Activated naive CD4-positive, alpha-beta T cell treated with anti-CD3 and anti-CD28 coated beads, Interleukin-2, amount 10 ng/mL, durations not matched to agents 7 days and 5 days (primary cell): ENCODE data around the gene PHACTR1.
A peak's percentile ranks its signal among the peaks of the same experiment; 100 is the strongest.

ENCODE experiments used
- CTCF ChIA-PET: fragments of 350-600 bp; sonication (Branson Sonifier 250); formaldehyde crosslinking; loops from one replicate; lab custom pipeline; 2021; ENCODE audit warnings: antibody characterized with exemption; lab: Charles Lee
- DNase-seq: peaks from one replicate; pipeline ENCODE4 v3.0.0-alpha.2; 2020
- H3K27ac Mint-ChIP-seq: one replicate; pipeline ENCODE4 v1.8.0; 2021; ENCODE audit warnings: mild to moderate bottlenecking, moderate library complexity, mixed read lengths
- H3K27me3 Mint-ChIP-seq: one replicate; pipeline ENCODE4 v1.8.0; 2021; ENCODE audit warnings: mild to moderate bottlenecking, mixed read lengths
- H3K36me3 Mint-ChIP-seq: one replicate; pipeline ENCODE4 v1.8.0; 2021; ENCODE audit warnings: mixed read lengths
- H3K4me1 Mint-ChIP-seq: one replicate; pipeline ENCODE4 v1.8.0; 2021; ENCODE audit warnings: mixed read lengths
- H3K4me3 Mint-ChIP-seq: one replicate; pipeline ENCODE4 v1.8.0; 2021; ENCODE audit warnings: mild to moderate bottlenecking, moderate library complexity, mixed read lengths
- H3K9me3 Mint-ChIP-seq: one replicate; pipeline ENCODE4 v1.8.0; 2021; ENCODE audit warnings: mixed read lengths

PHACTR1 gene

DNA sequence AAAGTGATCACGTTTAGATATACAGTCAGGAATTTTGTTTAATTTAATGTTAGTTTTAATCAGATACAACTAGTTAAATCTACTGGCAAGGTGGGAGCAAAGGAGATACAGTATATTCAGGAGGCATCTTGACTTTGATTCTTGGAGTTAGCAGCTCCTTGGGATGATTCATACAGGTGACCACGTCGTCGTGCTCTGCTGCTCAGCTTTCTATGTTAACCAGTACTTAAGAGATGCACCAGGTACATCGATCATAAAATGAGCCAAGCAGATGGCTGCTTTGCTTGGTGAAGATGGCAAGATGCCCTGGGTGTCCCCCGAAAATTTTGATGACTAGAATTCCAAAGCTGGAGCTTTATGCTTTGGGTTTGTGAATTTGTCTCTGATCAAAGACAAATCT lies 547.1 kb downstream of the PHACTR1 start:
- peaks cover 3% of the 10 kb centered on the region for H3K4me1 Mint-ChIP-seq
- CTCF ChIA-PET: no interaction called here
- H3K9me3 Mint-ChIP-seq: peaks cover 4% of the 10 kb centered on the region
- no peak overlapping the region for H3K4me3 Mint-ChIP-seq
- no peak for DNase-seq
- peaks cover 9% of the 10 kb centered on the region for H3K27me3 Mint-ChIP-seq
- H3K27ac Mint-ChIP-seq: no peak overlapping the region
- H3K36me3 Mint-ChIP-seq: peaks cover 2% of the 10 kb centered on the region

DNA sequence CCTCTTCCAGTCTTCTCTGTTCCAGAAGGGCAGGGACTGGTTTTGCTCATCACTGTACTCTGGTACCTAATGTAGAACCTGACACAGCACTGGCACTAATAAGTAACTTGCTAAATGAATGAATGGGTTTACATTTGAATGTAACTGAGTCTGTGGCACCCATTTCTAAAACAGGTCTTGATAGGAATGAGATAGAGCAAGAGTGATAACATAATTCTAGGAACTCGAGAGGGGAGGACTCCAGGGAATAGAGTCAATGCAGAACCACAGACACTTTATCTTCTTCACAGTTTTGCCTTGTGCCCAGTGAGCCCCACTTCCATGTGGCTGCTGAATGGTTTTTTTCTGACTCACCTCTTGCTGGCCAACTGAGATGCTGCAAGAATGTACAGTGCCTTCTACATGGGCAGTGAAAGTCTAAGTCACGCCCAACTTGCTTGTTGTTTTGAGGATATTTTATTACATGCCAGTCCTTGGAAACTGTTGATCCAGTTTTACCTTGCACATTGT lies 550.6 kb downstream of the PHACTR1 start:
- CTCF ChIA-PET: no interaction called here
- Mint-ChIP-seq H3K9me3 (peaks cover 4% of the 10 kb centered on the region), H3K27me3 (peaks cover 8% of the 10 kb centered on the region), H3K27ac (no peak overlapping the region), H3K4me3 (no peak overlapping the region), H3K4me1 (no peaks in the 10 kb centered on the region), H3K36me3 (peaks cover 2% of the 10 kb centered on the region)
- DNase-seq: no peak

DNA sequence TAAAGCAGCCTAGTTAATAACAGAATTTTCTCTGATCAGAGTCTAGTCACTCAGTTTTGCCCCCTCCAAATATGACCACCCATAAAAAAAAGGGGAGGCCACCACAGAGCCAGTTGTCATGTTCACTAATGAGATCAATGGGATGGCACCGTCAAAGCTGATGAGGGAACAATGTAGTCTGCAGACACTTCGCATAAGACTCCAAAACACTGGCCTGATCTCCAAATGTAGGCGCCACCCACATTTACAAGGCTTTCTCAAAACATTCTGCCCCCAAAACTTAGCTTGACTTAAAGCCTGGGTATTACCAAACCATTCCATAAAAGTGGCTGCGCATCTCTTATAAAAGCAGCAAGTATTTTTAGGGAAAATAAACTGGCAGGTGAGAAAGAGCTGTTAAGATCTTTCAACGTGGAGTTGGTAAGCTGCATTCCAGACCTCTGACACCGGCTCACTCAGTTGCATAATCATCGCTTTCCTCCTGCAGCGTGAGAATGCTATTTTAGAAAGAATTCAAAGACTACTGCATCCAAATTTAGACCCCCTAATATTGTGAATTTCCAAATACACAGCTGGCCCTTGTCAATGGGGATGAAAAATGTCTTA lies 552.4 kb downstream of the PHACTR1 start:
- no peak for DNase-seq
- peaks cover 17% of the 10 kb centered on the region for H3K27me3 Mint-ChIP-seq
- H3K9me3 Mint-ChIP-seq: peaks cover 4% of the 10 kb centered on the region
- CTCF ChIA-PET: interaction anchor here (1.3 kb wide), 1 partner anchor 9 kb away, joined by 3 read pairs; no protein-coding TSS in a partner anchor
- no peak overlapping the region for H3K27ac Mint-ChIP-seq
- H3K4me3 Mint-ChIP-seq: no peak overlapping the region
- H3K36me3 Mint-ChIP-seq: peaks cover 2% of the 10 kb centered on the region
- peaks cover 10% of the 10 kb centered on the region for H3K4me1 Mint-ChIP-seq

DNA sequence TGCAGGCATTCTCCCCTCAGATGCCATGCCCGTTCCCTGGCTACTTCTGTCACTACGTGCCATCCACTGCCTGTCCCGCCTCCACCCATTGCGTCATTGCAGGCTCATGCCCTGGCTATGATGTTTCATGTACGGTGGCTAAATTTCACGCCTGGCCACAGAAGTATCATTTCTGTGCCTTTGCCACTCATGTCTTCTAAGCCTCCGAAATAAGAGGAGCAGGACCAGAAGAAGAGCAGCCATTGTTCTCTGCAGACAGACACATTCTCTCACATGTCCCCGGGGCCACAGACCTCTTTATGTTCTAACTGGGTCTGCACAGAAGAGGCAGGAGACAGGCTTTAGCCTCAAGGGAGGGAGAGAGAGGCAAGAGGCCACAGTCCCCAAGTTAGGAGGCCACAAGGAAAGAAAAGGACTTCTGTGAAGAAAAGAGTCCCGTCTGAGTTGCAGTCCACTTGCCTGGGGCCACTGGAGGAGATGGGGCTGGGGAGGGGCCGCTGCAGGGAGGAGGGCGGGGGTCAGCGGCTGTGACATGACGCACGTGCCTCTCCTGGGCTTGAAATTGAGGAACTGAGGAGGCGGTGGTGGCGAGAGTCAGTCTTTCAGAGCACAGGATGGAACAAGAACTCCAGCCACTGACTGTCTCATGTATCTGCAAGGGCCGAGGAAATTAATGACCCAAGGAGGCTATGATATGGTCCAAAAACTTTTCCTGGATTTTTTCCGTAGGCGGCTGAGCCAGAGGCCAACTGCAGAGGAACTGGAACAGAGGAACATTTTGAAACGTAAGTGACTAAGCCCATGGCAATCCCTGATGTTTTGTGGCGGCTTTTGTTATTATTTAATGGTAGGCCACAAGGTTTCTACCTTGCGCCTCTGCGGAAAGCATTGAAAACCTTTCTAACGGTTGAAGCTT lies 555.8 kb downstream of the PHACTR1 start:
- CTCF ChIA-PET: no interaction called here
- Mint-ChIP-seq H3K36me3 (no peaks in the 10 kb centered on the region), H3K27ac (no peak overlapping the region), H3K4me3 (no peak overlapping the region), H3K9me3 (no peaks in the 10 kb centered on the region), H3K27me3 (peaks cover 15% of the 10 kb centered on the region), H3K4me1 (peaks cover 17% of the 10 kb centered on the region)
- DNase-seq: no peak

DNA sequence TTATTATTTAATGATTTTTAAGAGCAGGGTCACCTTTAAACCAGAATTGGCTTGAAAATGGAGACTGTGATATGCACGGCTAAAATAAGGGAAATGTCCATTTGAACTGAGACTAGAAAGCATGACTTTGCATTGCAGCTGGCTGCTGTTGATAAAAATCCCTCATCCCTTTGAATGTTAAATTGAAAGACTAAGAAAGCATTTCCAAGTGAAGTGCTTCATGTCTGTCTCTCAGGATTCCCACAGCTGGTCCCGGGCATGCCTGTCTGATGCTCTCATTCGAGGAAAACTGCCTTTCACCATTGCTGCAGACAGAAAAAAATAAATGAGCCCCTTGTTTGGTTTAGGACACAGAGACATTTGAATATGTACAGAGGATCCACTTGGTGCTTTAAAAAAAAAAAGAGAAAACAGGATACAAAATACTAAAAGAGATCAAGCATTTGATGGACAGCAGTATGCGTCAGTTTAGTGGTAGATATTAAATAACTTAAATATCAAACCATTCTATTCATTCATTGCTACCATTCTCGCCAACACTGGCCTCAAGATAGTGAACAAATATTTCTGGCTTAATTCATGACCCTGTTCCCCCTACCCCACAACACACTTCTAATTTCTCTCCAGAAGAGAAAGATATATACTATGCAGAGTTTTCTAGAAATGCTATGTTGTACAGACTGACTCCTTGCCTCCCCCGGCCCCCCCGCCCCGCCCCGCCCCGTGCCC lies 556.8 kb downstream of the PHACTR1 start:
- H3K4me1 Mint-ChIP-seq: peaks cover 17% of the 10 kb centered on the region

DNA sequence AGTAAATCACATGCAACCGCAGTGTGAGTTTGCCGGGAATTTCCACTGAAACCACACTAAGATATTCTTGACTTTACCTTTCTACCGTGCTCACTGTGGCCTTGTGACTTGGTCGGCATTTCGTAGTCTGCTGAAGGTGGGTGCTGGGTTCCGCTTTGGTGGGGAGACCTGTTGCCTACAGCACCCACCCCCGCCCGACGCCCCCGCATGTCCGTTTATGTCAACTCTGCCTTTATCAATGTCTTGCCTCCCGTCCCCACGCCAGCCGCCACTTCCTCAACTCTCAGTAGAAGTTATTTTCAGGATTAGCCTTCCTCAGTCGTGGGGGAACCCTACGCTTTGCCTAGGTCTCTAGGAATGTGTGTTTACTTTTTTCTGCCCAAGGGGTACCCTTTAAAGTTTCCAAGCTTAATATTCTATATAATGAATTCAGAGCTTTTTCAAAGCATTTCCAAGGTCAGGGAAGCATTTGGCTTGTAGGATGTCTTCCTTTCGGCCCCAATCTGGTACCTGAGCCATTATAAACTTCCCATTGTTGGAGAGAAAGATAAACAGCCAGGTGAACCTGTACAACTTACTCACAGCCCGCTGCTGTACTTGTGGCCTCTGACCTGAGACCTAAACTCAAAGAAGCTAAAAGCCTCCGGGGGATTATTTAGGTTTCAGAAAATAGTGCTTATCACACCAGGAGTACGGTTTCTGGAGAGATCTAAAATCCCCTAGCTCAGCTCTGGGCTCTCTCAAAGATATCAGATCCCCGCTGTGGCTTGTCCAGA lies 557.6 kb downstream of the PHACTR1 start:
- H3K9me3 Mint-ChIP-seq: no peaks in the 10 kb centered on the region
- peak; percentile 49 for DNase-seq
- H3K27me3 Mint-ChIP-seq: peaks cover 15% of the 10 kb centered on the region
- H3K36me3 Mint-ChIP-seq: no peaks in the 10 kb centered on the region
- CTCF ChIA-PET: no interaction called here
- H3K27ac Mint-ChIP-seq: no peak overlapping the region
- no peak overlapping the region for H3K4me3 Mint-ChIP-seq
- peaks cover 17% of the 10 kb centered on the region for H3K4me1 Mint-ChIP-seq

More for the DNA sequence above, 556.8 kb downstream of the PHACTR1 start:
- Mint-ChIP-seq H3K36me3 (no peaks in the 10 kb centered on the region), H3K27me3 (peaks cover 15% of the 10 kb centered on the region), H3K9me3 (no peaks in the 10 kb centered on the region), H3K4me3 (no peak overlapping the region), H3K27ac (no peak overlapping the region)
- DNase-seq: no peak
- CTCF ChIA-PET: no interaction called here

DNA sequence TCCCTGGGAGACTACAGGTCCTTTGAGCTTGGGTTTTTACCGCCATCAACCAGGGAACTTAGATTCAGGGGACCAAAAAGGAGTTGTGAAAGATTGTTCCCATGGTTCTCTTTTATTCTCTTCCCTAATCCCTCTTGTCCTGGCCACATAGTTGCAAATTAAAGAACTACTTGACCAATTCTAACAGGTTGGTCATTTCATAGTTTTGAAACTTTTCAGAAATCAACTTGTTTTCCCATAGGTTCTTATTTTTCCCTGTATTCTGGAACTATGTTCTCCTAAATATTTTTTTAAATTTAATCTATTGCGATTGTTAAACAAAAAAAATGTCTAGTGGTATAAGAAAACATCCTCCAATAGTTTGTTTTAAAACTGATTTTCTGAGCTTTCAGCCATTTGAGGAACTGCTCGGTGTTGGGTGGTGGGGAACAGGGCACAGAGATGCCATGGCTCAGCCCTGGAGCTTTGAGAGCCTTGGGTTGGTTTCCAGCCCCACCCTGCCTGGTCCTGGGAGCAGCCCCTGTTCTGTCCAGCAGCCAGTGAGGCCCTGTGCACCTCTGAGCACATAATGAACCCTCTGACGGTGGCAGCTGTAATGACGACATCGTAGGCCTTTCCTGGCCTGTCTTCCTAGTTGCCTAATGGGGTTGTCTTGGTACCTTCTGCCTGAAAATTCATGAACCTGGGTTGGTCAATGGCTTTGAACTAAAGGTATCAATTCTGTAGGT lies 558.3 kb downstream of the PHACTR1 start:
- Mint-ChIP-seq H3K27me3 (peaks cover 15% of the 10 kb centered on the region), H3K4me3 (no peak overlapping the region), H3K27ac (peak overlapping the region; percentile 42)

DNA sequence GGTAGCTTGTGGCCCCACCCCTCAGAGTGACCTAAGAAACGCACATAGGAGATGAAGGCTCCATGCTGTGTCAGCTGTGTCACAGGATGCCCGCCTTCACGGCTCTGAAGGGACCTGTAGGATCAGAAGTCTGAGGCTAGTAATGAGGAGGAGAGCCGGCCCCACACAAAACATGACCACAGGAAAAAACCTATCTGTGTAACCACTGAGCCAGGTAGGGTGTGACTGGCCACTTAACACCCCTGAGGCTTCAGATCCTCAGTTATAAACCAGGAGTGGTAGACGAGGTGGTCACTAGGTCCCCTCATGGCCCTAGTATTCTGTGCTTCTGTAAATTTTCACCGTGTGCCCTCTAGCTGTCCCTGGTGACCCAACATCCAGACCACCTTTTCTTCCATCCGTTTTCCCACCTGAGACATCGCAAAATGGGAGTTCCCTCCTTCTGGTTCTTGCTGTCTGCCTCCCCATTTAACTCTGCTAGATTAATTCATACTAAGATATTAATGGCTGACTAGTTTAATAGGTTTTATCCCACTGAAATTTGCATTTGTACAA lies 558.9 kb downstream of the PHACTR1 start:
- Mint-ChIP-seq H3K9me3 (no peaks in the 10 kb centered on the region), H3K36me3 (no peaks in the 10 kb centered on the region), H3K27ac (no peak overlapping the region), H3K4me1 (peaks cover 26% of the 10 kb centered on the region), H3K27me3 (peaks cover 15% of the 10 kb centered on the region), H3K4me3 (no peak overlapping the region)
- DNase-seq: no peak
- CTCF ChIA-PET: interaction anchor here (0.7 kb wide), 1 partner anchor 519 kb away, joined by 3 read pairs; no protein-coding TSS in a partner anchor

More for the DNA sequence above, 558.3 kb downstream of the PHACTR1 start:
- CTCF ChIA-PET: interaction anchor here (0.7 kb wide), 1 partner anchor 520 kb away, joined by 3 read pairs; no protein-coding TSS in a partner anchor
- H3K4me1 Mint-ChIP-seq: peaks cover 21% of the 10 kb centered on the region
- H3K36me3 Mint-ChIP-seq: no peaks in the 10 kb centered on the region
- DNase-seq: no peak
- no peaks in the 10 kb centered on the region for H3K9me3 Mint-ChIP-seq

DNA sequence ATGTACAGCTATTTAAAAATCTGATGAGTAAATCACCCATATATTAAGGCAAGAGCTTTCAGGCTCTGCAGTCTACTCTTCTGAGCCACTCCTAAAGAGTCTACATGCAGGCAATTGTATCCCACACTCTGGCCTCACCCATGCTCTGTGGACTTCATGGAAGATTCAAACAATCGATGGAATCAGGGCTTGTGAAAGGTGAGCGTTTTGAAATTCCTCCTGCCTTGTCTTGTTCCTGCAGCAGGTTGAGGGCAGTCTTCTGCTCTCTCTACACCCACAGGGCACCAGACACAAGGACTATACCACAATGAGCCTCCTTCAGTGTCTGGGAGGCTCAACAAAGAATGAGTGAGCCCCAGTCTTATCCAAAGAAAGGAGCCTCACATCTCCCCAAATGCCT lies 560.7 kb downstream of the PHACTR1 start:
- Mint-ChIP-seq H3K9me3 (no peaks in the 10 kb centered on the region), H3K27me3 (peaks cover 11% of the 10 kb centered on the region), H3K4me1 (peaks cover 27% of the 10 kb centered on the region), H3K4me3 (no peak overlapping the region), H3K27ac (no peak overlapping the region), H3K36me3 (no peaks in the 10 kb centered on the region)
- CTCF ChIA-PET: no interaction called here
- no peak for DNase-seq

DNA sequence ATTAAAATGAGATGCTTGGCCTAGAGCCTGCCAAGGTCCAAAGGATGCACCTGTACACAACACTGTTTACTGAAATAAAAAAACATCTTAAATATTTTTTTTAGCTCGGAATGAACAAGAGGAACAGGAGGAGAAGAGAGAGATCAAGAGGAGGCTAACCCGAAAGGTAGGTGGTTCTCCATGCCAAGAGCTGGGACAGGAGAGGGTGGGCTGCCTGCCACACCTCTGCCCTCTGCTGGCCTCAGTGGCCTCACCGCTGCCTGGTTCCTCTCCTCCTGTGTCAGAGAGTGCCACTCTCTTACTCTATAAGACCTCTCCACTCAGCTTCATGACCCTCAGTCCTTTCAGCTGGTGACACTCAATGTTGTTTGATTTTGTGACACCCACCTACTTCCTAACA lies 561.6 kb downstream of the PHACTR1 start:
- Mint-ChIP-seq H3K27ac (no peak overlapping the region), H3K27me3 (peaks cover 7% of the 10 kb centered on the region), H3K4me3 (no peak overlapping the region), H3K36me3 (no peaks in the 10 kb centered on the region), H3K9me3 (no peaks in the 10 kb centered on the region), H3K4me1 (peaks cover 26% of the 10 kb centered on the region)
- CTCF ChIA-PET: interaction anchor here (0.7 to 1.5 kb wide), 4 partner anchors 8 to 365 kb away, joined by 3 read pairs; no protein-coding TSS in a partner anchor
- DNase-seq: no peak

DNA sequence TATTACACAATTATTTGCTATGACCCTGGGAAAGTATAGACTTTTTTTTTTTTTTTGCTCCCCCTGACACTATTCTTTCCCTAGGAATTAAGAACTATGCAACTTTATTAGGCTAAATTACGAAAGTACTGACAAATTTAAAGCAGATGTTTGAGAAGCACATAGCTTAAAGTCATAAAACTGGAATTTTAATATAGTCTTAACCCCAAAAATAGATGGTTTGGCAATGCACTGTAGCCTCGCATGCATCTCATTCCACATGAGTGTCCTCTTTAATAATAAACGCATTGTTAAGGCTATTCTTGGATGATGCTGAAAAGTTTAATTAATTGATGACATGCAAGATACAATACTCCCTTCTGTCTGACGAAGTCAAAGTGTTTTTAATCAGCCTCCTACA lies 562.4 kb downstream of the PHACTR1 start:
- Mint-ChIP-seq H3K27ac (no peak overlapping the region), H3K27me3 (peaks cover 2% of the 10 kb centered on the region), H3K36me3 (no peaks in the 10 kb centered on the region), H3K4me1 (peaks cover 18% of the 10 kb centered on the region), H3K4me3 (no peak overlapping the region), H3K9me3 (no peaks in the 10 kb centered on the region)
- CTCF ChIA-PET: interaction anchor here (0.6 to 1.5 kb wide), 3 partner anchors 9 to 366 kb away, joined by 3 to 4 read pairs (median 3); no protein-coding TSS in a partner anchor
- no peak for DNase-seq

DNA sequence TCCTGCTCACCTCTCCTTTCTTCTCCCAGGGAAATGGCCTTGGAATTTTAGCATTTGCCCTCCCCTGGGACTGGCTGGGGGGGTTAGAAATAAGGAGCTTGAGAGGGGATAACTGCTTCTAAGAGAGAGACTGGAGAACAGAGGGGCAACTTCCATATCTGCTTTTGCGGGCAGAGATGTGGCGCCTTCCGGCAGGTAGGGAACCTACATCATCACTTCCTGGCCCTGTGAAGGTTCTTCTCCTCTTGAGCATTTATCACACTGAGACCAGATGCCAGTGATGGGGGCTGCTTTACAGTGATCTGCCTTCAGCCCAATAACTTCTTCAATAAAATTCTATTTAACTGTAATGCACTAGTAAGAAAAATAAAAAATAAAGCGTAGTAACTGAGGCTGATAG lies 563.7 kb downstream of the PHACTR1 start:
- H3K27me3 Mint-ChIP-seq: no peaks in the 10 kb centered on the region
- H3K4me3 Mint-ChIP-seq: no peak overlapping the region
- H3K9me3 Mint-ChIP-seq: peaks cover 2% of the 10 kb centered on the region
- no peaks in the 10 kb centered on the region for H3K36me3 Mint-ChIP-seq
- CTCF ChIA-PET: interaction anchor here (0.6 kb wide), 1 partner anchor 369 kb away, joined by 3 read pairs; no protein-coding TSS in a partner anchor
- peaks cover 11% of the 10 kb centered on the region for H3K4me1 Mint-ChIP-seq
- peak; percentile 30 for DNase-seq
- no peak overlapping the region for H3K27ac Mint-ChIP-seq
